NCI-H2196 (cell line): ENCODE measurements around the gene SLC4A1AP.
A peak's percentile ranks its signal among the peaks of the same experiment; 100 is the strongest.

ENCODE experiments used
- DNase-seq: peaks from one replicate; lab custom pipeline; 2025; ENCODE audit not compliant: unreplicated experiment; lab: John Stamatoyannopoulos, UW

Gene SLC4A1AP

GRCh38 chr2:27716301-27717069 is 52.8 kb downstream of the SLC4A1AP start:
- no peak for DNase-seq

DNA sequence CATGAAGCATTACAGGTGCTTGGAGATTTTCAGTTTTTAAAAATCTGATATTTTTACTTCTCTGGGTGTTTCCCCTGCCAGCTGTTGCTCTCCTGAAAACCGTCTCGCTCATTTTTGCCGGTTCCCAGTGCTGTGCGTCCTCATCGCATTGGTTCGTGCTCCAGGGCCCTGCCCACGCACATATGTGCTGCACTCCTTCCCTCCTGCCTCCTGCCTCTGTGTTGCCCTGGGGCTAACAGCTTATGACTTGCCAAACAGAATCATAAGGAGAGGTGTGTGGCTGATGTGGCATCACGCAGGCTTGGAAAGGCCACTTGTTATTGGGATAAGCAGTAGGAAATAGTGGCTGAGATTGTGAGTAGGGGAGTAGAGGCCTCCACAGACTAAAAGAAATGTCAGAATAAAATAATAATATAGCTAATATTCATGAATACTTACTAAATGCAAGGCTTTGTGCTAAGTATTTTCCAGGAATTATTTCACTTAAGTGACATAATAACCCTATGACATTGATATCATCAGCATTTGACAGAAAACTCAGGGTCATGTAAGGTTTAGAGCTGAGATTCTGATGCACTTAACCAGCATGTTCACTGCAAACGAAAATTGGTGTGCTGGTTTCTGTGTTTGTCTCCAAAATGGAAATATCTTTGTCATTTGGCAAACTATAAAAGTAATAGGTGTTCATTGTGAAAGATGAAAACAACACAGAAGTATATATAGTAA is 53.5 kb downstream of the SLC4A1AP start:
- DNase-seq, result no peak

DNA sequence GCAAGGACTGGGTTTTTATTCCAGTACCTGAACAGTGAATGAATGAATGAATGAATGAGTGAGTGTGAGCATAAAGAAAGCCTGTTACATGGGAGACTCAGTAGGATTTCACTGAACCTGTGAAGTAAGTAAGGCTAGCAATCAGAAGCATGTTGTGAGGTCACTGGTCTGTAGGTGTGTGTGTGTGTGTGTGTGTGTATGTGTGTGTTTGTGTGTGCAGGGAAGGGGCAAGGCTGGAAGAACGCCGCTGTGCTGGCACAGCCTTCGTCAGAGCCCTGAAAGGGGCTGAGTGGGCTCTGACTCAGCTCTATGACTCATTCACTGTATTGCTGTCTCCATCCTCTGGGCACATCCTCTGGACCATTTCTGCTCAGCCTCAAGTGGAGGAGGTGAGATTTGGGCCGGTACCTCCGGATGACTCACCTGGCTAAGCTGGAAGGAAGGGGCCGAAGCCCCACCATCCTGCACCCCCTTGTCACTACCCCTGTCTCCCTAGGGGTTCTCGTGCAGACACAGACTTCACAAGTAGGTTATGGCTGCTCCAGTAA is 56.4 kb downstream of the SLC4A1AP start:
- peak; percentile 6 for DNase-seq

DNA sequence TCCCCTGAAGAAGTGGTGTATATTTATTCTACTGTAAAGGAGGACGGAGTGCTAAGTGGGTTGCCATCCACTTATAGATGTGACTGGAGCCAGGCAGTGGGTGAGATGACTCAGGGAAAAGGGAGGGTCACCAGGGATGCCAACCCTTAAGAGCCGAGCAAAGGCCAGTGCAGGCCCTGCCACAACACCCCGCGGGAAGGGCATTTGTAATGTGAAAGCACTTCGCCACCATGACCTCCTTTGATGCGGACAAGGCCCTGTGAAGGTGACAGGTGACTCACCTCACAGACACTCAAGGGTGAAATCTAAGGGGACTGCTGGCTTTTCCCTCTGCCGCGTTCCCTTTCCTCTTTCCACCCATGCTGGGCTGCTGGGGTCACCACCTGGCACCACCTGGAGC is 57.6 kb downstream of the SLC4A1AP start:
- DNase-seq, result no peak

DNA sequence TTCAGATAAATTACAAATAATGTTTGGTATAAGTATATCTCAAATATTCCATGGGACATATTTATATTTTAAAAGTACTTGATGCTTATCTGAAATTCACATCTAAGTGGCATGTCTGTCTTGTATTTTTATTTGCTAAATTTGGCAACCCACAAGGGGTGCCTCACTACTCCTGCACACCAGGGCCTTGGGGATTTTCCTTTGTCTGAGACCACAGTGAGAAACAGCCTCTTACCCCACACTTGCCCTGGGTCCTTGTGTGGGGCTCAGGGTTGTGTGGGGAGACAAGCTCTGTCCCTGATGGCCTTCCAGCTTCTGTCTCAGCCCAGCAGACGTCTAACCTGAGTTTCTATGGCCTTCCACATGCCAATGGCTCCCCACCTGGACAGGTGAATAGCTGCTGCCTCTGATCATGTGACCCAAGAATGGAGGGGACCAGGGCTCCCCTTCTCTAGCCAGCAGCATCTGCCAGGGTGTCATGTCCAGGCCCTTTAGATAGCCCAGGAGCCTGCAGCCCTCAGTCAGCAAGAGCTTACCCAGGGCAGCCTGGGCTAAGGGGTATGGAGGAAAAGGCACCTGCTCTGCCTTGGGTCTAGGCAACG is 58.3 kb downstream of the SLC4A1AP start:
- no peak for DNase-seq

DNA sequence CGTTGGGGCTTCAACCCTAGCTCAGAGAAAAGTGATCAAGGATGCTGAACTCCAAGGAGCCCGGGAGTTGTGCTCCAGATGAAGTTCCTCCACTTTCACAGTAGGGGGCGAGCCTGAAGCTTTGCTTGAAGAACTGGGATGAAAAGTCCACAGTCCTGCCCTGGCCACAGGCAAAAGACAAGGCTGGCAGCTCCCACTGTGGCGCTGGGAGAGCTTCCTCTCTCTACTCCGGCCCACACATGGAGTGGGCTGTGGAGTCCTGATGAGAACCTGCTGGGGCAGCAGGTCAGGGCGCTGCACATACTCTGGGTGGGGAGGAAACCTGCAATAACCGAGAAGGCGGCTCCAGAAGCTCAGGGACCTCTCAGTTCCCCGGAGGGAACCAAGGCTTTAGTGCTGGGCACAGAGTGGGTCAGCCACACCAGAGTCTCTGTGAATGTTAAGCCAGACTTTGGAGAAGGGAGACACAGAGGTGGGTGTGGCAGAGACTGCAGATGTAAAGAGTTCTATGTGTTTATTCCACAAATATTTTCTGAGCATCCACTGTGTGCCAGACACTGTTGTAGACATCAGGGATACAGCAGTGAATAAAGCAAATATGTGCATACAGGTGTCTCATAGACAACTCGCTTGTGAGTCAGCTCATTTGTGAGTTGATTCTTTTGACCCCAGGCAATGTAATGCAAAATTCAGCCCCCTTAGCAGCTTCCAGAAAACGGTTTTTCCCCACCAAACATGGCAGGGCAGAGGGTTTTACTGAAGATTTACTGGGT is 59.9 kb downstream of the SLC4A1AP start:
- DNase-seq, result peak; percentile 64

DNA sequence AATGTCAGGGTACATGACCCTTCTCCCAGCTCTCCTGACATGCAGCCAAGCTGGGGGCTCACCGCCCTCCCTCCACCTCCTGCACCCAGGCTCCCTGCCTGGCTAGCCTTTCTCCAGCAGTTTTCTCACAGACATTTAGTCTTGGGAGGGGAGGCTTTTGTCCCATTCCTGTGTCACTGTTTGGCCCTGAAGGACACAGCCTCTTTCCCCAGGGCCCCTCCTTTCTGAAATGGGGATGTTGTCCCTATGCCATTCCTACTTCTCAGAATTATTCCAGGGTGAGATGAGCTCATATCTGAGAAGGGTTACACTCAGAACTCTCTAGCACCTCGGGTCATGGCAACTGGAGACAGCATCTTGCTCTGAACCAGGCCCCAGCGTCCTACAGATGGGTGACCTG is 60.5 kb downstream of the SLC4A1AP start:
- DNase-seq, result no peak

DNA sequence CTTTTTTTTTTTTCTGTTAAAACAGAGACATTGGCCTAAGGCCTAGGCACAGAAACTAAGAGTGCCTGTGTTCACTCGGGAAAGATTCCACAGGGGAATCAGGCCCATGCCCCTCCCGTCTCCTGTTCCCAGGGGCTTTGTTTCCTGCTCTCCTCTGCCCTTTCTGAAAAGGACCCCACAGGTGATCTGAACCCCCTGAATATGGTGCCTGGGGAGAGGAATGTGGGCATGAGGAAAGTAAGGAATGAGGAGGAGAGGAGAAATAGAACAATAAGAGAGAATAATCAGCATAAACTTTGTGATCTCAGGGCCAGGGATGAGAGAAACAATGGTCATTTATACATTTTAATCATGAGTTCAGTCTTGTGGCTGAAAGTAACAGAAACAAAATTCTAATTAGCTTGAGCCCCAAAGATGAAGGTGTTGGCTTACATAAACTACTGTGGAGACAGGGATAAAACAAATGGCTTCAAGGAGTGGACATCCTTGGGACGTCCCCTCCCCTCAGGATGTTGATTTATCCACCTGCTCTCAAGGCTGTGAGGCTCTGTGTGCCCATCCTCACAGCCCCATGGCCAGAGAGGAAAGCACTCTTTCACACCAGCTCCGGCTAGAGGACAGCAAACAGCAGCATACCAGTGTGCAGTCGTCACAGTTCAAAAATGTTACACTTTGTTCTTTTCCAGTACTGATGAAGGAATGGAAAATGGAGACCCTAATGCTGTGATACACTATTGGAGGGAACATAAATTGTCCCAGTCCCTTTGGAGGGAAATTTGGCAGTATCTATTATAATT is 61.4 kb downstream of the SLC4A1AP start:
- DNase-seq, result no peak

- DNase-seq, result no peak
These were observed 63.6 kb downstream of the SLC4A1AP start for GRCh38 chr2:27727257-27727656.

- no peak for DNase-seq
These were observed 64.6 kb downstream of the SLC4A1AP start for GRCh38 chr2:27728081-27728858.

DNA sequence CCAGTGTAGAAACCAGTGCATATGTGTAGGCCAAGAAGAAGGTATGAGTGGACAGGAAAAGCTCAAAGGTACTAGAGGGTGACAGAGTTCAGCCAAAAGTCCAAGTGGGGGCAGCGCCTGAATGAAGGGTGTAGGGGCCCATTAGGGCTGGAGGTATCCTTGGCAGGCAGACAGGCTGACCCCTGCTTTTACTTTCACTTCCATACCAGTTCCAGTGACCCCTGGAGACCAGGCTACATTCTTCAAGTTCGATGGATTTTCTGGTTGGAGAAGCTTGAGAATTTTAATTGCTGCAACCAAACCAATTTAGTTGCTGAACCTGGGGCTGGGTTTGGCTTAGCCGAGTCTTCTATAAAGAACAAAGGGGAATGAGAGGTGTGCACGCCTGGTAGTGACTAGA is 65.5 kb downstream of the SLC4A1AP start:
- DNase-seq, result no peak

DNA sequence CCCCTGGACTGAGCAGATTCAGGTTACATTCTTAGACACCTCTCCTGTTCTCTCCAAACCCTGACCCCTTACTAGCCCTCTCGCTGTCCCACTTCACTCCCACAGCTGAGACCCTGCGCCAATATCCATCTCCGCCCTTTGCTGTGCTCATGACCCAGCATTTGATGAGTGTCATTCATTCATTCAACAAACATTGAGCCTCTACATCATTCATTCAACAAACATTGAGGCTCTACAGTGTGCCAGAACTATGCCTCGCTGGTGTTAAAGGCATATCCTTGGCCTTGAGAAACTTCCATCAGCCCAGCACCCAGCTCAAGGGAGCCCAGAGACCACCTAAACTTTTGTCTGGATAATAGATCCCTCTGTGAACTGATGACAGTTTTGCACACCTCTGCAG is 65.9 kb downstream of the SLC4A1AP start:
- no peak for DNase-seq

- DNase-seq, result no peak
These were observed 66.6 kb downstream of the SLC4A1AP start for GRCh38 chr2:27730261-27730662.

DNA sequence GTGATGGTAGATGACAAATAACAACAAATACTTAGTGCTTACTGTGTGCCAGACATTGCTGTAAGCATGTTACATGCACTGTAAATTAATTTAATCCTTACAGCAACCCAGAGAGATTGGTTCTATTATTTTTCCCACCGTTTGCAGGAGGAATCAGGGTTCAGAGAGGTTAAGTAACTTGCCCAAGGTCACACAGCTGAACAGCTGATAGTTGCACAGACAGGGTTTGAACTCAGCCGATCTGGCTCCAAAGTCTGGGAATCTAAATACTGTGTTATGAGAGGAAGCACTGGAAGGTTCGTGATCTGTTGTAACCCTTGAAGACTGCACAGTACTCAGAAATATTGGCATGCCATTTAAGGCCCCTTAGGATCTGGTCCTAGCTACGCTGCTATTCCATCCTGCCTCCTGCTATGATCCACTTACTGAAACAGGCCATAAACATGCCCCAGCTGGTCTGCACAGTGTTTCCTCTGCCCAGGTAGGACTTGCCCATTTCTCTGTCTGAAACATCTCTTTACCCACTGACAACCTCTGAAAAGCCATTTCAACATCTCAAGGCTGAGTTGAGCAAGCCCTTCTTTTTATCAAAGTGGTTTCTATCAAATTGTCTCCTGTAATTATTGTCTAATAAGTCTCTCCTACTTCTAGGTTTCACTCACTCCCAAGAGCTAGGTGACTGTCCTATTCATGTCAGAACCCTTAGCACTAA is 67.4 kb downstream of the SLC4A1AP start:
- no peak for DNase-seq

DNA sequence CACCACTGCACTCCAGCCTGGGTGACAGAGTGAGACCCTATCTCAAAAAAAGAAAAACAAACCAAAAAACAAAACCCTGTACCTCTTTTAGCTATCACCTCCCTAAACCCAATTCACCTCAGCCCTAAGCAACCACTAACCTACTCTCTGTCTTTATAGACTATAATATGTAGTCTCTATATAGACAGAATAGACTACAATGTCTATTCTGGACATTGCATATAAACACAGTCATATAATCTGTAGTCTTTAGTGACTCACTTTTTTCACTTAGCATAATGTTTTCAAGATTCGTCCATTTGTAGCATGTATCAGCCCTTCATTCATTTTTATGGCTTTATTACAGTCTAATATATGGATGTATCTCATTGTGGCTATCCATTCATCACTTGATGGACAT is 70.6 kb downstream of the SLC4A1AP start:
- DNase-seq, result no peak

DNA sequence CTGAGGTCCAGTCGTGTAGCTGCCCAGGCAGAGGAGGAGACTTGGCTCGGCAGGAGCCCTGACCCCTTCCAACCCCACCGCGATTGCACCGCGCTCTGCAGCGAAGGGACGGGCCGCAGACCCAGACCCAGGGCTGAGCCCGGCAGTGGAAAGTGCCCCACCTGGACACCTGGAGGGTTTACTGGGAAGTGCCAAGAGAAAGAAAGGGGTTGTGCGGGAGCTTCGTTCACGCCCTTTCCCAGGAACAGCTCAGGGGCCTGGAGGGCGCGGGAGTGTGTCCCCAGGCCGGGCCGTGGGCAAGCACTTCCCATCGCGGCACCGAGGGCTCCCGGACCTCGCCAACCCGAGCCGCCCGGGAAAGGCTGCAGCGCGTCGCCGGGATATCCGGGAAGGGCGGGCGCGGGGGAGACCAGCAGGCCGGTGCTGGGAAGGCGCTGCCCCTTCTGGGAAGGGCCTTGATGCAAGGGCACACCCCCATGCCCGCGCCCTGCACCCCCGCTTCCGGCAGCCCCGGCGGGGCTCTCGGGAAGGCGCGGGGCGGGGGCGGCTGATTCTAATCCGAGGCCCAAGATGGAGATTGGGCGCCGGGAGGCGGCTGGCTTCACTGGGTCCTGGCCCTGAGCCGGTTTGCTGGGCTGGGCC is 71.7 kb downstream of the SLC4A1AP start:
- DNase-seq, result no peak

DNA sequence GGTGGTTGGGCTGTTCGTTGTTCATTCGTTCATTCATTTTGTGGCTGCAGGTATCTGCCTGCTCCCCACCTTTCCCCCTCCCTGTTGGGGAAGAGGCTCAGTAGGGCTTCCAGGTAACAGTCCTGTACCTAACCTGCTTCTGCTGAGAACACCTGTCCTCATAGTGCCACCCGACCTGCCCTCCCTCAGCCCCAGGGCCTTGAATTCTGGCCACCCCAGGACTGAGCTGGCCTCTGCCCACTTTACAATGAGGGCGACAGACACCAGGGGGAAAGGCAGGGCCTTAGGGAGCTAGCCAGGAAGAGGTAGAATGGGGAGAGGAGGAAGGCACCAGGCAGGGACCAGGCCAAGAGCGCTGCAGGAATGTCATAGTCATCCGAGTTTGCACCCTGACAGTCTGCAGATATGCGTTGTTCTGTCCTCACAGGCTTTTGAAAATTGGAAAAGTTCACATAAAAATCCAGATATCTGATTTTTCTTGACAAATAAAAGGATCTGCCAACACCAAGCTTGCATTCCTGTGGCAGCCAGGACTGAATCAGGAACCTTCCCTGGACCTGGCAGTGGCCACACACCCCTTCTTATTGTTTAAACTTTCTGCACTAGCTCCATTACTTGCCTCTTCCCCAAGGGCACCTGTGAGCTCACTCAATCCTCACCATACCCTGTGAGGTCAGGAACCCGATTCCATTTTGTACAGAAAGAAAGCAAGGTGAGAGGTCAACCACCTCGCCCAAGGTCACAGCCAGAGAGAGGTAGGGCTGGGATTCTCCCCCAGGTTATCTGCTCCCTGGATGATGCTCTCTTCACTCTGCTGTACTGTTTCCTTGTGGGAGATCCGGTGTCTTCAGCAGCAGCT is 72.6 kb downstream of the SLC4A1AP start:
- DNase-seq, result no peak

GRCh38 chr2:27736890-27737204 is 73.2 kb downstream of the SLC4A1AP start:
- DNase-seq, result no peak
